HCT116 (cell line): Measurements from ENCODE around the gene SPX. TPM values are rescaled to one million over a fixed set of nuclear protein-coding genes. Genes with fewer than 3 reads are reported as not detected.

Experiments
- ATAC-seq: fragments of 200-7000 bp; cut with Tn5 transposase; 2 replicates; pipeline ENCODE4 v1.9.1; 2020; ENCODE audit warnings: mild to moderate bottlenecking, moderate library complexity
- BruUV-seq: library from RNA; stranded (reverse); fragments of 400-500 nt; replicated peaks from 2 replicates; lab custom pipeline; 2021; lab: Mats Ljungman, UMichigan
- CTCF ChIA-PET: fragments of 300-600 bp; sonication (Branson Sonifier 250); formaldehyde crosslinking; loops from one replicate; lab custom pipeline; 2021; ENCODE audit warnings: antibody characterized with exemption; lab: Charles Lee
- POLR2A ChIA-PET: fragments of 300-600, 350-600 bp; sonication (Branson Sonifier 250); formaldehyde crosslinking; loops from one replicate; lab custom pipeline; 2021; ENCODE audit warnings: antibody characterized with exemption; lab: Charles Lee
- RAD21 ChIA-PET, 2 experiments: fragments of 300-600 bp; sonication (Branson Sonifier 250); formaldehyde crosslinking; loops; one replicate each; lab custom pipeline; 2023; ENCODE audit warnings: low total read pairs in 2 of 2; ENCODE audit not compliant: uncharacterized antibody in 2 of 2, unreplicated experiment in 2 of 2, low non-redundant PET in 1 of 2; lab: Charles Lee
- DNase-seq: peaks from one replicate; pipeline ENCODE4 v3.0.0-alpha.2; 2010; ENCODE audit warnings: low read depth, low spot score
- H2AFZ ChIP-seq: fragments of 200-600 bp; shearing (Covaris generic), sonication (generic); 2 replicates; pipeline ENCODE4 v1.6.1; 2017; ENCODE audit warnings: low read depth, mixed run types, mixed read lengths, antibody characterized with exemption, low read length; ENCODE audit not compliant: poor library complexity, severe bottlenecking
- H3K27ac ChIP-seq: 2 replicates; pipeline ENCODE4 v1.5.1; 2012; ENCODE audit warnings: low read depth, low read length
- H3K27me3 ChIP-seq: fragments of 200-600 bp; sonication (generic); 2 replicates; pipeline ENCODE4 v1.6.1; 2016; ENCODE audit warnings: mixed run types, low read length, mixed read lengths; ENCODE audit not compliant: insufficient read depth
- H3K36me3 ChIP-seq, 2 experiments: fragments of 200-500 bp in 1 of 2; fragments of 200-600 bp in 1 of 2; sonication (Bioruptor generic) in 1 of 2; sonication (generic) in 1 of 2; 2 replicates each; pipeline versions ENCODE4 v1.5.1 to v1.6.1; 2014 to 2016; ENCODE audit warnings: low read length in 2 of 2, inconsistent platforms in 1 of 2, mixed read lengths in 1 of 2, mixed run types in 1 of 2; ENCODE audit not compliant: insufficient read depth in 2 of 2, control insufficient read depth in 1 of 2
- H3K4me1 ChIP-seq, 2 experiments: fragments of 200-600 bp in 1 of 2; sonication (generic) in 1 of 2; 2 replicates each; pipeline versions ENCODE4 v1.5.1 to v1.6.1; 2012 to 2017; ENCODE audit warnings: low read length in 2 of 2, inconsistent platforms in 1 of 2, mild to moderate bottlenecking in 1 of 2, mixed read lengths in 1 of 2, mixed run types in 1 of 2, moderate library complexity in 1 of 2; ENCODE audit not compliant: insufficient read depth in 2 of 2, control insufficient read depth in 1 of 2
- H3K4me2 ChIP-seq: fragments of 200-600 bp; sonication (generic); 2 replicates; pipeline ENCODE4 v1.6.1; 2017; ENCODE audit warnings: mixed run types, low read length, mixed read lengths
- H3K4me3 ChIP-seq, 2 experiments: fragments of 200-600 bp in 1 of 2; sonication (generic) in 1 of 2; replicated peaks in 1 of 2; 2 replicates each; pipeline ENCODE4 v1.5.1; 2011 to 2016; ENCODE audit warnings: low read length in 2 of 2, control low read depth in 1 of 2, low read depth in 1 of 2, mild to moderate bottlenecking in 1 of 2, mixed read lengths in 1 of 2, mixed run types in 1 of 2
- H3K79me2 ChIP-seq: fragments of 200-600 bp; sonication (generic); 2 replicates; pipeline ENCODE4 v1.6.1; 2017; ENCODE audit warnings: mild to moderate bottlenecking, mixed run types, low read length, moderate library complexity, mixed read lengths; ENCODE audit not compliant: insufficient read depth
- H3K9ac ChIP-seq: fragments of 200-600 bp; sonication (generic); 2 replicates; pipeline ENCODE4 v1.6.1; 2016; ENCODE audit warnings: low read length, mixed read lengths
- H3K9me2 ChIP-seq: fragments of 200-600 bp; sonication (generic), shearing (Covaris generic); 2 replicates; pipeline ENCODE4 v1.6.1; 2017; ENCODE audit warnings: mixed run types, mild to moderate bottlenecking, moderate library complexity; ENCODE audit not compliant: insufficient read depth
- H3K9me3 ChIP-seq, 2 experiments: fragments of 200-500 bp in 1 of 2; fragments of 200-600 bp in 1 of 2; sonication (Bioruptor generic) in 1 of 2; sonication (generic) in 1 of 2; 2 replicates each; pipeline ENCODE4 v1.6.1; 2014 to 2017; ENCODE audit warnings: low read length in 2 of 2, mixed read lengths in 2 of 2, inconsistent platforms in 1 of 2, low read depth in 1 of 2, mild to moderate bottlenecking in 1 of 2, mixed run types in 1 of 2, moderate library complexity in 1 of 2; ENCODE audit not compliant: control insufficient read depth in 1 of 2, insufficient read depth in 1 of 2
- H4K20me1 ChIP-seq: fragments of 200-600 bp; sonication (generic), shearing (Covaris generic); 2 replicates; pipeline ENCODE4 v1.6.1; 2017; ENCODE audit warnings: mixed run types, mild to moderate bottlenecking, moderate library complexity; ENCODE audit not compliant: insufficient read depth
- ATF3 ChIP-seq: IDR thresholded peaks from 2 replicates; pipeline ENCODE4 v1.6.1; 2012
- CBX3 ChIP-seq: IDR thresholded peaks from 2 replicates; pipeline ENCODE4 v1.6.1; 2012; ENCODE audit warnings: low read depth
- CEBPB ChIP-seq: IDR thresholded peaks from 2 replicates; pipeline ENCODE4 v1.6.1; 2012; ENCODE audit warnings: low read depth
- CTCF ChIP-seq, 3 experiments: fragments of 200-600 bp in 1 of 3; sonication (generic) in 1 of 3; IDR thresholded peaks in 2 of 3; conservative IDR thresholded peaks in 1 of 3; 2 replicates each; pipeline ENCODE4 v1.5.1; 2012 to 2017; ENCODE audit warnings: low read depth in 2 of 3, low read length in 2 of 3, antibody characterized with exemption in 1 of 3, borderline replicate concordance in 1 of 3, control low read depth in 1 of 3, mild to moderate bottlenecking in 1 of 3, mixed read lengths in 1 of 3, mixed run types in 1 of 3, moderate library complexity in 1 of 3; ENCODE audit not compliant: insufficient read depth in 1 of 3
- ELF1 ChIP-seq: IDR thresholded peaks from 2 replicates; pipeline ENCODE4 v1.6.1; 2012; ENCODE audit warnings: low read depth, borderline replicate concordance
- EZH2 ChIP-seq: fragments of 200-600 bp; sonication (generic); IDR thresholded peaks from 2 replicates; pipeline ENCODE4 v1.6.1; 2017; ENCODE audit warnings: antibody characterized with exemption, mixed run types
- EZH2phosphoT487 ChIP-seq: fragments of 200-600 bp; IDR thresholded peaks from 2 replicates; pipeline ENCODE4 v1.6.1; 2018; ENCODE audit warnings: antibody characterized with exemption, borderline replicate concordance
- JUND ChIP-seq: IDR thresholded peaks from 2 replicates; pipeline ENCODE4 v1.6.1; 2012
- MAX ChIP-seq: IDR thresholded peaks from 2 replicates; pipeline ENCODE4 v1.6.1; 2012
- POLR2AphosphoS5 ChIP-seq: IDR thresholded peaks from 2 replicates; pipeline ENCODE4 v1.6.1; 2011; ENCODE audit warnings: mild to moderate bottlenecking, low read depth, low read length, moderate library complexity
- RAD21 ChIP-seq: IDR thresholded peaks from 2 replicates; pipeline ENCODE4 v1.6.1; 2012; ENCODE audit warnings: low read depth, mild to moderate bottlenecking
- SIN3A ChIP-seq: IDR thresholded peaks from 2 replicates; pipeline ENCODE4 v1.6.1; 2012; ENCODE audit warnings: low read depth
- SP1 ChIP-seq: IDR thresholded peaks from 2 replicates; pipeline ENCODE4 v1.6.1; 2012; ENCODE audit warnings: low read depth
- SRF ChIP-seq: IDR thresholded peaks from 2 replicates; pipeline ENCODE4 v1.6.1; 2012; ENCODE audit warnings: low read depth
- TCF7L2 ChIP-seq: IDR thresholded peaks from 2 replicates; pipeline ENCODE4 v1.7.0; 2011; ENCODE audit warnings: borderline replicate concordance, inconsistent platforms; ENCODE audit not compliant: insufficient read depth, insufficient read length; ENCODE audit errors: extremely low read depth
- YY1 ChIP-seq: IDR thresholded peaks from 2 replicates; pipeline ENCODE4 v1.6.1; 2011; ENCODE audit warnings: low read length, low read depth, moderate library complexity, mild to moderate bottlenecking; ENCODE audit not compliant: insufficient replicate concordance; ENCODE audit errors: extremely low read depth
- ZFX ChIP-seq: fragments of 450-650 bp; IDR thresholded peaks from 2 replicates; pipeline ENCODE4 v1.6.1; 2017
- ZNF274 ChIP-seq: fragments of 200-500 bp; sonication (Bioruptor generic); IDR thresholded peaks from 2 replicates; pipeline ENCODE4 v1.6.1; 2014; ENCODE audit warnings: mild to moderate bottlenecking, low read depth, low read length, inconsistent platforms
- intact Hi-C: fragments of 100-400 bp; cut with micrococcal nuclease; formaldehyde crosslinking; loops from 2 replicates; pipeline ENCODE4 v1.10.0; 2022
- total RNA-seq: library from RNA; stranded (reverse); gene quantifications from one replicate; pipeline ENCODE4 v1.2.1, GENCODE V29; 2021; ENCODE audit not compliant: unreplicated experiment

SPX gene
- total RNA-seq, 1 experiment from 2014 or later: 0.76 TPM

GRCh38 chr12:21577516-21577915 lies 51.4 kb downstream of the SPX start:
- no peak for TF ChIP-seq EZH2phosphoT487
- no peak for TF ChIP-seq ZFX
- TF ChIP-seq SRF: no peak
- TF ChIP-seq ATF3: no peak
- no peak for TF ChIP-seq EZH2
- TF ChIP-seq MAX: no peak
- TF ChIP-seq CBX3: no peak
- TF ChIP-seq CEBPB: no peak
- no peak for TF ChIP-seq RAD21
- TF ChIP-seq YY1: no peak
- TF ChIP-seq TCF7L2: no peak
- TF ChIP-seq ZNF274: no peak
- no peak for TF ChIP-seq SIN3A
- no peak for TF ChIP-seq JUND
- no peak for TF ChIP-seq CTCF (IDR thresholded peaks at IDR 0.05 in 2 of 3, conservative IDR thresholded peaks at IDR 0.05 in 1 of 3; ENCODE audit: borderline replicate concordance in 1 of 3, insufficient read depth in 1 of 3, low read depth in 2 of 3, low read length in 2 of 3)
- TF ChIP-seq POLR2AphosphoS5: no peak
- no peak for TF ChIP-seq SP1
- TF ChIP-seq ELF1: no peak
- BruUV-seq: no TSS peak
- H3K9ac ChIP-seq: no peak overlapping the region
- H2AFZ ChIP-seq: no peak overlapping the region
- no peak overlapping the region for H3K4me3 ChIP-seq
- no peaks in the 10 kb centered on the region for H3K79me2 ChIP-seq
- H3K4me2 ChIP-seq: no peak overlapping the region
- ChIA-PET RAD21 (no interaction called here), CTCF (no interaction called here), POLR2A (no interaction called here)
- DNase-seq (no peak), ATAC-seq (no peak)
- no peaks in the 10 kb centered on the region for H3K4me1 ChIP-seq
- intact Hi-C loops: no loop called here
- no peaks in the 10 kb centered on the region for H3K9me3 ChIP-seq
- H3K9me2 ChIP-seq: no peaks in the 10 kb centered on the region
- no peaks in the 10 kb centered on the region for H4K20me1 ChIP-seq
- H3K36me3 ChIP-seq: no peaks in the 10 kb centered on the region
- no peaks in the 10 kb centered on the region for H3K27me3 ChIP-seq
- no peak overlapping the region for H3K27ac ChIP-seq
